ENCODE measurements around the gene FNBP1.
A peak's percentile ranks its signal among the peaks of the same experiment; 100 is the strongest.

Gene FNBP1

DNA sequence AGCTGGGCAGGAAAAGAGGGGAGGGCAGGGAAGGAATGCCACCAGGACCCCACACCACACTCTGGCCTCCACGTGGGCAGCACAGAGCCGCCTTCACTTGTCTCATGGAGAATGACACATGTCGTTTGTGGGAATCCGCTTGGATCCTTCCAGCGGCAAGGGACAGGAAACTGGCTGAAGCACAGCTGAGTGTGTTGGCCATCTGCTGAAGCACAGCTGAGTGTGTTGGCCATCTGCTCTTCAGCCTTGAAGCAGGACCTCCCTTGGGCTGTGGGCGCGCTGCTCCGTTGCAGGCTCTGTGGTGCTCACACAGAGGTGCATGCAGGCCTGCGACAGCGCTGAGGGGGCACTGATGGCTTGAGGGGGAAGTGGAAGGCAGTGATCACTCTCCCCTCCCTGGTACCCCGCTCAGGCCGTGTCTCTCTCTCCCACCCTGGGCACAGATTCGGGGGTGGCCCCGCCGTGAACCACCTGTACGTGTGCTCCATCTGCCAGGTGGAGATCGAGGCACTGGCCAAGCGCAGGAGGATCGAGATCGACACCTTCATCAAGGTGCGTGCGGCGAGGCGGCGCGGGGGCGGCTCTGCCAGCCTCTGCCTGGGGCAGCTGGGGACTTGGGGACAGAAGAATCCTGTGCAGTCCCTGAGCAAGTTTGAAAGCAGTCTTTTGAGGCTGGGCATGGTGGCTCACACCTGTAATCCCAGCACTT is 167.1 kb downstream of the FNBP1 start:
- DNase-seq (ENCODE audit: low read depth in 2 of 2): no peak

DNA sequence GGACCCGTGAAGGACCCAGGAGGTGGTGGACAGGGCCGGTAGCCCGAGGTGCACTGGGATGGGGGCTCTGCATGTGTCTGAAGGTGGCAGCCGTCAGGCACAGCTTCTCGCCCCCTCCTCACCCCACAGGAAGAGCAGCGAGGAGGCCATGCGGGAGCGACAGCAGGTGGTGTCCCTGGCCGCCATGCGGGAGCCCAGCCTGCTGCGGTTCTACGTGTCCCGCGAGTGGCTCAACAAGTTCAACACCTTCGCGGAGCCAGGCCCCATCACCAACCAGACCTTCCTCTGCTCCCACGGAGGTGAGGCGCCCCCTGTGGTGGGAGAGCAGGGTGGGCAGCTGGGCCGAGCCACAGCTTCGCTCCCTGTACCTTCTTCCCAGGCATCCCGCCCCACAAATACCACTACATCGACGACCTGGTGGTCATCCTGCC is 167.8 kb downstream of the FNBP1 start:
- DNase-seq (ENCODE audit: low read depth in 2 of 2): no peak

DNA sequence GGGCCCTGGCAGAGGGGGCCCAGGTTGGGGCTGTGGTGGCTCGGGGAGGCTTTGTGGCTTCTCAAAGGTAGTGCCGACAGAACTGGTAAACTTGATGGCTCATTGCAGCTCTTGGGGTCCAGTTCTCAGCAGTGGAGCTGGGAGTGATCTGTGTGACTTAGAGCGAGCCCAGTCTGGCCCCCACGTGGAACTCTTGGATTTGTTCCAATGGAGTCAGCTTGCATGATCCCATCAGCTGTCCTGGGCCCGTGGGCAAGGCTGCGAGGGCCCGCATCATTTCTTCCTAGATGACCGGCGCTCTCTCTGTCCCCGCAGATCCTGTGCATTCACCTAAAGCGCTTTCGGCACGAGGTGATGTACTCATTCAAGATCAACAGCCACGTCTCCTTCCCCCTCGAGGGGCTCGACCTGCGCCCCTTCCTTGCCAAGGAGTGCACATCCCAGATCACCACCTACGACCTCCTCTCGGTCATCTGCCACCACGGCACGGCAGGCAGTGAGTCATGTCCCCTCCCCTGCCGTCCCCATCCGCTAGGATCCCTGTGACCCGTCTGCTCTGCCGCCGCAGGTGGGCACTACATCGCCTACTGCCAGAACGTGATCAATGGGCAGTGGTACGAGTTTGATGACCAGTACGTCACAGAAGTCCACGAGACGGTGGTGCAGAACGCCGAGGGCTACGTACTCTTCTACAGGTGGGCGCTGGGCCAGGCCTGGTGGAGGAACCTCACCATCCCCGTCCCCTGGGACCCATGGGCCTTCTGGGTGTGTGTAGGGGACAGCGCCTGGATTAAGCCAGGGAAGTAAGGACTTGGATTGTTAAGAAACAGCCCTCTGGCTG is 168.5 kb downstream of the FNBP1 start:
- DNase-seq (ENCODE audit: low read depth in 2 of 2): no peak

DNA sequence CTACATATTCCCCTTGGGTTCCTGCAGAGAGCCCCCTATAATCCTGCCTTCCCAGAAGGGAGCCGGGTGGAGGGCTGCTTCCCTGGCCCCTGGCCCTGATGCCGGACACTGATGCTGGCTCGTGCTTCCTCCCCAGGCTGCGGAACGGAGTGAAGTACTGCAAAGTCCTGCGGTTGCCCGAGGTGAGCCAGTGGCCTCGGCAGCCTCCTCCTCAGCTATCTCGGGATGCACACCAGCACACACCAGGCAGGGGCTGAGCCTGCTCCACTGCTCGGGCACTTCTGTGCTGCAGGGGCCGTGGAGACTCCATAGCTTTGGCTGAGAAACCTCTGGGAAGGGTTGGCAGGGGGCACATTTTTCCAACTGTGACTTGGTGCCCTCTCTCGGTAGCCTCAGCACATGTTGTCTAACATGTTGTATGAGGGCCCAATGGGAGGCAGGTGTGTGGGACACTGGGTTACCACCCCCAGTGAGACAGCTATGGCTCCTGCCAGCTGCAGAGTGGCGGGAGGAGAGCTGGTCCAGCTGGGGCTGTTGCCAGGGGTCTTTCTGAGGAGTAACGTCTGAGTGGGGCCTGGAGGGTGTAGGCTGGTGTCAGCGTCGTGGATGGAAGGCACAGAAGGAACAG is 169.3 kb downstream of the FNBP1 start:
- DNase-seq (ENCODE audit: low read depth in 2 of 2): no peak

DNA sequence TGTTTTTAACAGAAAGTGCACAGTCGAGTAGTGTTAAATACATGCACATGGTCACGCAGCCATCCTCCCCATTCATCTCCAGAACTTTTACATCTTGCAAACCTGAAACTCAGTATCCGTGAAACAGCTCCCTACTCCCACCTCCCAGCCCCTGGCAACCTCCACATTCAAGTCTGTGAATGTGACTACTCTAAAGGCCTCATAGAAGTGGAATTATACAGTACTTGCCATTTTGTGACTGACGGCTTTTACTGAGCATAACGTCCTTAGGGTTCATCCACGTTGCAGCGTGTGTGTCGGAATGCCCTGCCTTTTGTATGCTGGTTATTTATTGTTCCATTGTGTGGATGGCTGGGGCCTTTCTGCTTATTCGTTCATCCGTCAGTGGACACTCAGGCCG is 171.9 kb downstream of the FNBP1 start:
- no peak for DNase-seq (ENCODE audit: low read depth in 2 of 2)

DNA sequence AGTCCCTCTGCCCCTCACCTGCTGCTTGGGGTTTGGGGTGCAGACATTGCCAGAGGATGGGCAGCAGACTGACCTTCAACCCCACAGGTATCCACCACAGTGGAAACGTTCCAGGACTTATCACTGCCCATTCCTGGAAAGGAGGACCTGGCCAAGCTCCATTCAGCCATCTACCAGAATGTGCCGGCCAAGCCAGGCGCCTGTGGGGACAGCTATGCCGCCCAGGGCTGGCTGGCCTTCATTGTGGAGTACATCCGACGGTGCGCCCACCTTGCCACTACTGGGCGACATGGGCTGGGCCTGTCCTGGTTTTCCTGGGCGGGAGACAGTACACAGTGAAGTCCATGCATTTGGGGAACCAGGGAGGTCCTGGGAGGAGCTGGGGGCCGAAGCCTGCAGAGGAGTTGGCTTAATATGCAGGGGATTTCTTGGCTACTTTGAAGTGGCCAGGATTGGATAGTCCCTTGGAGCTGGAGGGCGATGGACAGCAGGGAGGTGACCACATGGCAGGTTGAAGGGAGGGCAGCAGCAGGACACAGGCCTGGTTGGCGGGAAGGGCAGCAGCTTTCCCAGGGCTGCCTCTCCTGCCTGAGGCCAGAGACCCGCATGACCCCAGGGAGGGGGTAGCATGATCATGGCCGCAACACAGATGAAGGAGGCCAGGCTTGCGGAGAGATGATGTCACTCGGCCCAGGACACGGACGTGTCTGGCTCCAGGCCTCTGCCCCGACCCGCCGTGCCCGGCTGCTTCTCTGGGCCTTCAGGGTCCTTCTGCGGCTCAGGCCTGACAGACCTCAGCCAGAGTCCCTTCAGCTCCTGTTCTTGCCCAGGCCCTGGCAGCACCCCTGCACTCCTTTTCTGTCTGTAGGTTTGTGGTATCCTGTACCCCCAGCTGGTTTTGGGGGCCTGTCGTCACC is 173.1 kb downstream of the FNBP1 start:
- DNase-seq (ENCODE audit: low read depth in 2 of 2): no peak

DNA sequence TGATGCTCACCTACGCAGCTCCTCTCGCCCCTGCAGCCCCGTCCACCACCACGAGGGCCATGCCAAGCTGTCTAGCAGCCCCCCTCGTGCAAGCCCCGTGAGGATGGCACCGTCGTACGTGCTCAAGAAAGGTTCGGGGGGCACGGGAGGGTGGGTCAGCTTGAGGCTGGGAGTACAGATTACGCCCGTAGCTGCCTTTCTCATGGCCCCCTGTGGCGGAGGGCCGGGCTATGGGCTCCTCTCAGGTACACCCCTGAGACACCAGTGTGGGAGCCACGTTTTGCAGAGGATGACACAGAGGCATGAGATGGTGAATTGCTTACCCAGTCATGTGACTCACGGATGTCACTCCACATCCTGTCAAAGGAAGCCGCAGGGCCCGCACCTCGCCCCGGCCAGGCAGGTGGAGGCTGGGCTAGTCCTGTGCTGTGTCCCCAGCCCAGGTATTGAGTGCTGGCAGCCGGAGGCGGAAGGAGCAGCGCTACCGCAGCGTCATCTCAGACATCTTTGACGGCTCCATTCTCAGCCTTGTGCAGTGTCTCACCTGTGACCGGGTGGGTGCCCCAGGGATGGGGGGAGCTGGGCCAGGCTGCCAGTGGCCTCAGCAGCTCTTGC is 174.0 kb downstream of the FNBP1 start:
- DNase-seq (ENCODE audit: low read depth in 2 of 2): no peak

DNA sequence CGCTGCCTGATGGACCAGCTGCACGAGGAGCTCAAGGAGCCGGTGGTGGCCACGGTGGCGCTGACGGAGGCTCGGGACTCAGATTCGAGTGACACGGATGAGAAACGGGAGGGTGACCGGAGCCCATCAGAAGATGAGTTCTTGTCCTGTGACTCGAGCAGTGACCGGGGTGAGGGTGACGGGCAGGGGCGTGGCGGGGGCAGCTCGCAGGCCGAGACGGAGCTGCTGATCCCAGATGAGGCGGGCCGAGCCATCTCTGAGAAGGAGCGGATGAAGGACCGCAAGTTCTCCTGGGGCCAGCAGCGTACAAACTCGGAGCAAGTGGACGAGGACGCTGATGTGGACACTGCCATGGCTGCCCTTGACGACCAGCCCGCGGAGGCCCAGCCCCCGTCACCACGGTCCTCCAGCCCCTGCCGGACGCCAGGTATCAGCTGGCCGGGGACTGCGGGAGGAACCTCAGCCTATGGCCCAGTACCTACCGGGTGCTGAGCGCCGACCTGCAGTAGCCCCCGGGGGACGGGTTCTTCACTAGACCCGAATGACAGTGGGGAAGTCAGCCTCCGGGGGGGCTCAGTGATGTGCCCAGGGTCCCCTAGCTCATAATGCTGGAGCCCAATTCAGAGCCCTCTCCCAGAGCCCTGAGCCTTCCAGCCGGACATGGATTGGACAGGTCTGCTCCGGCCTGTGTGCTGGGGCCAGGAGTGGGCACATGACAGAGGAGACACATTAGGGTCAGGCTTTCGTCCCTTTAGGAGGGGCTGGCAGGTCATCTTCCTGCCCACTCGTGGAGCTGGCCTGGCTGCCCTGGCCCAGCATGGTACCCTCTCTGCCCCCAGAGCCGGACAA is 174.7 kb downstream of the FNBP1 start:
- DNase-seq (ENCODE audit: low read depth in 2 of 2): no peak

DNA sequence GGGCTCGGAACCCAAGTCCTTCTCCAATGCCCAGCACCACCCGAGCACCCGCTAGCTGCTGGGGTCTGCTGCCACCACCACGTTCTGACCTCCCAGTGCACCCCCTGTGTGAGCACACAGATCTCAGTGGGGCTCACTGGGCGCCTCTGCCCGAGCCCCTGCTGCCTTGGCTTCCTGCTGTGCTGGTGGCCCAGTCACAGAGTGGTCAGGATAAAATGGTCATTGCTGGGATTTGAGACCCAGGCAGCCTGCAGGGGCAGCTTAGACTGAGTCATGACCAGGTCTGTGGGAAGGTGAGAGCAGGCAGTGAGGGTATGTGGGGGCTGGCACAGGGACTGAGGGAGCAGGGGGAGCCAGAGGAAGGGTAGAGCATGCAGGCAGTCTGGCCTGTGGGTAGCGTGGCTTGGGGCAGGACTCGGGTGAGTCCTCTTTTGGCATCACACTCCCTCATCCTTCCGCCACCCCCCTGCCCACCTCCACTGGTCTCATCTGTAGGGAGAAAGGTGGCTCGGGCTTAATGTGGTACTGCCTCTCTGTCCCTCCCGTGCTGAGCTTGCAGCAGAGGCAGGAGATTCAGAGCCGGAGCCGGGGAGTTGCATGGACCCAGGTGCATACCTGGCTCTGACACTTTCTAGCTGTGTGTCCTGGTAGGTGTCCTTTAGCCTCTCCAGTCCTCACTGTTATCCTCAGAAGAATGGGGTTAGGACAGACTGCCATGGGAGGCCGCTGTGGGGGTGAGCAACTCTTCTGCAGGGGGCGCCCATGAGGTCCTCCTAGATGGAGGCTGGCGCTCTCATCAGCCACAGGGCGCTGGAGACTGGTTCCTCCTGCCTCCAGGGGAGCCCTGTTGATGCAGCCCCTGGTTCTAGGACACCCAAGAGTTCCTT is 175.6 kb downstream of the FNBP1 start:
- DNase-seq (ENCODE audit: low read depth in 2 of 2): no peak

DNA sequence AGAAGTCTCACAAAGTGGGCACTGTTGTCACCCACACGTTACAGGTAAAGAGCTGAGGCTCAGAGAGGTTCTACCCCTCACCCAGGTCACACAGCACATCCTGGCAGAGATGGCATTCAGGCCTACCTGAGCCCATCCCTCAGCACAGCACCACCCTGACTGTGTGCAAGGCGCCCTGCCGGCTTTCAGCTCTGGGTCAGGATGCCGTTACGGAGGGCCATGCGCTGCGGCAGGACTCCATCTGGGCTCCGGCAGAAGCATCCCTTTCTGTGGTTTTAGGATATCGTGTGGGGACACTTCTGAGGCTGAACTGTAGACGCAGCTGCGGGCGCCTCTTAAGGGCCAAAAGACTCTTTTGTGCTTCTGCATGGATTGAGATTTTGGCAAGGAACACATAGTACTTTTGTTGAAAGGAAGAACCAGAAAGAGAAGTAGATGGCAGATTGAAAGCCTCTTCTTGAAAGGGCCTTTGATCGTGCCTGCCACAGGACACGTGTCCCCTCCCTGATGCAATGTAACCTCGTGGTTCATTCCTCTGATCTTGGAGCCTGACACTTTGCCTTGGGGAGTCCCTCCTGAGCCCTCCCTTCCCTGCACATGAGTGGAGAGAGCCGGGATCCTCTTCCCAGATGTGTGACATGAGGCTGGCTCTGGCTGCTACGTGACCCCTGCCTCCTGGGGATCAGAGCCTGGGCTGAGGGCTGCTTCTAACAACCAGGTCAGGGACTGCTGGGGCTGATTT is 176.4 kb downstream of the FNBP1 start:
- no peak for DNase-seq (ENCODE audit: low read depth in 2 of 2)

DNA sequence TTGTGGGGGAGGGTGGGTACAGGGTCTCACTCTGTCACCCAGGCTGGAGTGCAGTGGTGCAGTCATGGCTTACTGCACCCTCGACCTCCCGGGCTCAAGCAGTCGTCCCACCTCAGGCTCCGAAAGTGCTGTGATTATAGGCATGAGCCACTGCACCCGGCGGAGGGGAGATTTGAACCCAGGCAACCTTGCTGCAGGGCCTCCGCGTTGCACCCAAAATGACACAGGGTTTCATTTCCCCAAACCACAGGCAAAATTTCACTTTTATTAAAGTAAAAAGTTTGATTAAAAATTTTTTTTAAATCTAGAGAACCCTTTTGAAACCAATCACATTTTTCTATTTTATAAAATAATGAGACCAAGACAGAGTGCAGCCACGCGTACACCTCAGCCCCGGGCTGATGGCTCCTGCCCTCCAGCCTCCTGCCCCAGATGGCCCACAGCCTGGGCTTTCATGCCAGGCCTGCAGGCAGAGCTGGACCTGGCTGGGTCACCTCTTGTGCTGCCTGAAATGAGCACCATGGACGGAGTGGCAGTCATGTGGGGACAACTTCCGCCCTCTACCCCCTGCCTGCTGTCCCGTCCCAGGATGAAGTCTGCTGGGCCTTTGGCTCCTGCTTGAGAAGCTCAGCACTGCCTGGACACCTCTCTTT is 177.2 kb downstream of the FNBP1 start:
- no peak for DNase-seq (ENCODE audit: low read depth in 2 of 2)

DNA sequence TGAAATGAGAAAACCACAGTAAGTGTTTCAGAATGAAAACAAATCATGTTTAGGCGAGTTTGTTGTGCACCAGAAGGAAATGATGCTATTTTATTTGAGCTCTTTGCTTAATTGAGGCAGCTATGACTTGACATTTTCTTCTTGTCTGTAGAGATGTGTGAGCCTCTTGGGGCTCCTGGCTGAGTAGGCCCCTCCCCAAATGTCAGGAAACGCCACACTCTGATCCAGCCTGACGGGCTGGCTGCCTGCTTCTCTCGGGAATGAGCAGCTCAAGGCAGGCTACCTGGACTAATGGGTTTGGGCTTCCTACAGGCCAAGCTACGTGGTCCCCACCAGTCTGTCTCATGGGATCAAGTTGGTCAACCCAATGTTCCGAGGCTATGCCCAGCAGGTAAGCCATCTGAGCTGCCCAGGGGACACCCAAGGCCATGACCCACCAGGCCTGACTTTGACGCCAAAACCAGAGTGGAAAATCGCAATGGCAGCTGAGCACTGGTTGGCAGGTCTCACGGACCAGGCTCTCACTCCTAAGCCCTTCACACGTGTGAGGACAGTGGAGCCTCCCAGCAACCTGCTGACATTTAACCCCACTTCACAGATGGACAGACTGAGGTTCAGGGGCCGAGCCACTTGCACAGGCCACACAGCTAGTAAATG is 177.9 kb downstream of the FNBP1 start:
- no peak for DNase-seq (ENCODE audit: low read depth in 2 of 2)

DNA sequence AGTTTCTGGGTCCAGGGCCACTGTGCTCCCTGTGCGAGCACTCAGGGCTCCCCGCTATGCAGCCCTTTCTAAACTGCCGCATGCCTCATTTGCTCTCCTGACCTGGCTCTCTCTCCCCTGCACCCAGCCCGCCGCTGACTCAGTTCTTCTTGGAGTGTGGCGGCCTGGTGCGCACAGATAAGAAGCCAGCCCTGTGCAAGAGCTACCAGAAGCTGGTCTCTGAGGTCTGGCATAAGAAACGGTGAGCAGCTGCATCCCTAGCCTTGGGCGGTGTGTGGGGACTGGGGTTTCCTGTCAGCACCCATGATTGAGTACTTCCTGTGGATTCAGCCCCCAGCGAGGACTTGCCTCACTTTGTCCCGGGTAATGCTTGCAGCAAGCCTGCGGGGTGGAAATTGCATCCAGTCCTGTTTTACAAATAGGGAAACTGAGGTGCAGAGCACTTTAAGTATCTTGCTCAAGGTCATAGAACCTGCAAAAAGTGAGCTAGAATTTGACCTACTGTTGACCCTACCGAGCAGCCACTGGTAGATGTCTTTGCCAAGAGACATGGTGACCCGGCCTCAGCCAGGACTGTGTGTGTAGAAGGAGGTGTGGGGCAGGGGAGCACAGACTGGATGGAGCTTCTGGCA is 179.8 kb downstream of the FNBP1 start:
- peak; percentile 67 to 72 for DNase-seq (ENCODE audit: low read depth in 2 of 2)

DNA sequence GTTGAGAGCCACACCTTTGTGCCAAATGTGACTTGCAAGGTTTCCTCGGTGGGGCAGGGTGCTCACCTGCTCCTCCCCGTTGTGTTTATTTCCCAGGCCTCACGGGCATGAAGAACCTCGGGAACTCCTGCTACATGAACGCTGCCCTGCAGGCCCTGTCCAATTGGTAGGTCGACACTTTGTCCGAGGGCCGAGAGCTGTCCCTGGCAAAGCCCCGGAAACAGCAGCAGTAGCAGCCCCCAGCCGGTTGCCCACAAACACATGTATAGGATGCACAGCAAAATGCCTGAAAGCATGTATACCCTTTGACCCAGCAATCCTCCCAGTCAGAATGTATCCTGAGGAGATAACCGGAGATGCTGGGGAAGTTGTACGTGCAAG is 181.6 kb downstream of the FNBP1 start:
- DNase-seq (ENCODE audit: low read depth in 2 of 2): no peak

DNA sequence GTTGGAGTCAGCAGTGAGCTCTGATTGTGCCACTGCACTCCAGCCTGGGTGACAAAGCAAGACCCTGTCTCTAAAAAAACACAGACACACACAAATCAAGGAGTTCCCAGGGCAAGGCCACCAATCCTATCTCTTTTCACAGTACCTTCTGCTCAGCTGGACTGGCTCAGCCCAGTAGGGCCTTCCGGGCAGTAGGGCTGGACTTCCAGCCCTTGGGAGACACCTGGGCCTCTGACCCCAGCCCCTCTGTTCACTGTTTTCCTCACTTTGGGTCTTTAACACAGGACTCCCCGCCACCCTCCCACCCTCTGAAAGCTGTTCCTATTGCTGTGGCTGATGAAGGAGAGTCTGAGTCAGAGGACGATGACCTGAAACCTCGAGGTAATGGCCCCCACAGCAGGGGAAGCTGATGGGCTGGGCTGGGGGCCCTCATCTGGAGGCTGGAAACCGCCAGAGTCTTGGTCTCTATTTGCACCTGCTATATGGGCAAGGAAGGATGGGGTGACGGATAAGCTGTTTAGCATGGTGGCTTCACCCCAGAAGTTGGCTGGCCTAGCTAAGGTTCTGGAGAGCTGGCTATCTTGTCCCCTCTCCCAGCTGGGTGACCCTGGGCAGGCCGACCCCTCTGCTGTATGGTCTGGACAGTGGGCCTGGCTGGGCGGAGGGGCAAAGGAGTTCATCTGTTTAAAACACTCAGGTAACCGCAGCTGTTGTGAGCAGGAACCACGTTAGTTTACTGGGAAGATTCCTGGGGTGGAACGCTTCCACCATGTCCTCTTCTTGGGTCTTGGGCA is 182.1 kb downstream of the FNBP1 start:
- no peak for DNase-seq (ENCODE audit: low read depth in 2 of 2)

Data from fibroblast of skin of left quadriceps (primary cell).